HepG2 (cell line): ENCODE results near the gene CDKN3. TPM values are rescaled to one million over a fixed set of nuclear protein-coding genes. Genes with fewer than 3 reads are reported as not detected.
A peak's percentile ranks its signal among the peaks of the same experiment; 100 is the strongest.

Experiments used
- ARNTL ChIP-seq: sonication (generic); formaldehyde crosslinking; IDR thresholded peaks from 2 replicates; pipeline ENCODE4 v1.4.0; 2020; ENCODE audit warnings: mild to moderate bottlenecking, missing genetic modification reagents
- CENPT ChIP-seq: sonication (generic); formaldehyde crosslinking; IDR thresholded peaks from 2 replicates; pipeline ENCODE4 v1.8.0; 2022; ENCODE audit warnings: low read depth, mild to moderate bottlenecking, moderate library complexity, missing genetic modification reagents
- CREB1 ChIP-seq, 2 experiments: fragments of 450-650 bp in 1 of 2; IDR thresholded peaks; 2 replicates each; pipeline ENCODE4 v1.6.1; 2016 to 2017; ENCODE audit warnings: control low read depth in 1 of 2, mild to moderate bottlenecking in 1 of 2, missing compliant biosample characterization in 1 of 2, missing genetic modification characterization in 1 of 2
- JARID2 ChIP-seq: sonication (generic); formaldehyde crosslinking; IDR thresholded peaks from 2 replicates; pipeline ENCODE4 v1.8.1; 2023; ENCODE audit warnings: missing genetic modification reagents, inconsistent platforms; ENCODE audit not compliant: insufficient replicate concordance
- KAT8 ChIP-seq: IDR thresholded peaks from 2 replicates; pipeline ENCODE4 v1.6.1; 2016; ENCODE audit warnings: missing genetic modification reagents, missing compliant biosample characterization
- KDM4B ChIP-seq: sonication (generic); formaldehyde crosslinking; IDR thresholded peaks from 2 replicates; pipeline ENCODE4 v1.4.0; 2020; ENCODE audit warnings: missing genetic modification reagents
- KIAA2018 ChIP-seq: sonication (generic); formaldehyde crosslinking; IDR thresholded peaks from 2 replicates; pipeline ENCODE4 v1.5.0; 2020; ENCODE audit warnings: mild to moderate bottlenecking, missing genetic modification reagents, borderline replicate concordance
- MBD4 ChIP-seq: IDR thresholded peaks from 2 replicates; pipeline ENCODE4 v1.6.1; 2012; ENCODE audit warnings: low read length, inconsistent platforms, borderline replicate concordance
- NFE2L2 ChIP-seq: fragments of 150-350 bp; IDR thresholded peaks from 2 replicates; pipeline ENCODE4 v1.6.1; 2014; ENCODE audit warnings: low read length
- NFYC ChIP-seq: IDR thresholded peaks from 2 replicates; pipeline ENCODE4 v1.6.1; 2016; ENCODE audit warnings: missing genetic modification reagents, missing compliant biosample characterization
- RAD51 ChIP-seq: fragments of 450-650 bp; IDR thresholded peaks from 2 replicates; pipeline ENCODE4 v1.6.1; 2016; ENCODE audit warnings: borderline replicate concordance
- RNF2 ChIP-seq: fragments of 450-650 bp; conservative IDR thresholded peaks from 2 replicates; pipeline ENCODE4 v1.6.1; 2016; ENCODE audit warnings: low read depth
- SSRP1 ChIP-seq: IDR thresholded peaks from 2 replicates; pipeline ENCODE4 v1.6.1; 2016; ENCODE audit warnings: control low read depth
- TBX3 ChIP-seq: fragments of 450-650 bp; IDR thresholded peaks from 2 replicates; pipeline ENCODE4 v1.6.1; 2017; ENCODE audit warnings: antibody characterized with exemption, mild to moderate bottlenecking, inconsistent platforms, borderline replicate concordance
- ZNF678 ChIP-seq: sonication (generic); formaldehyde crosslinking; IDR thresholded peaks from 2 replicates; pipeline ENCODE4 v1.4.0; 2020; ENCODE audit warnings: mild to moderate bottlenecking, missing genetic modification reagents
- ZNF703 ChIP-seq: sonication (generic); formaldehyde crosslinking; IDR thresholded peaks from 2 replicates; pipeline ENCODE4 v1.5.1; 2020; ENCODE audit warnings: missing genetic modification reagents, mild to moderate bottlenecking, moderate library complexity, borderline replicate concordance
- polyA plus RNA-seq, 8 experiments: library from polyadenylated mRNA; depleted of rRNA in 3 of 8; stranded (reverse) in 7 of 8; unstranded in 1 of 8; fragments of >200 nt; fragmentation: Illumina TruSeq in 4 of 8; extraction: Trizol in 4 of 8; gene quantifications; 2 replicates each; pipeline versions ENCODE4 v1.2.1 to v1.2.3, GENCODE V29; 2011 to 2016; ENCODE audit warnings: low read depth in 4 of 8, missing spikeins in 1 of 8, mixed read lengths in 1 of 8; ENCODE audit not compliant: insufficient read depth in 1 of 8
- total RNA-seq, 5 experiments: library from RNA; depleted of rRNA; stranded (reverse); fragments of >200 nt; fragmentation: Illumina TruSeq; extraction: Trizol; gene quantifications; 2 replicates each; pipeline ENCODE4 v1.2.3, GENCODE V29; 2016; ENCODE audit warnings: low read depth in 1 of 5
- TF ChIP-seq, protein P1 (sequence below): sonication (generic); formaldehyde crosslinking; conservative IDR thresholded peaks from 2 replicates; pipeline ENCODE4 v1.8.1; 2023; ENCODE audit warnings: missing genetic modification reagents
- TF ChIP-seq, protein P2 (sequence below): sonication (generic); formaldehyde crosslinking; IDR thresholded peaks from 2 replicates; pipeline ENCODE4 v1.4.0; 2020; ENCODE audit warnings: mild to moderate bottlenecking, missing genetic modification reagents
- TF ChIP-seq, protein P3 (sequence below): sonication (generic); formaldehyde crosslinking; IDR thresholded peaks from 2 replicates; pipeline ENCODE4 v1.8.1; 2023; ENCODE audit warnings: mild to moderate bottlenecking, missing genetic modification reagents

Gene CDKN3
- total and polyA plus RNA-seq, 2 of the 13 experiments (the other 11 are each of a cell fraction or from before 2014, with no cell fraction given) = 63.0 to 88.9 TPM

DNA sequence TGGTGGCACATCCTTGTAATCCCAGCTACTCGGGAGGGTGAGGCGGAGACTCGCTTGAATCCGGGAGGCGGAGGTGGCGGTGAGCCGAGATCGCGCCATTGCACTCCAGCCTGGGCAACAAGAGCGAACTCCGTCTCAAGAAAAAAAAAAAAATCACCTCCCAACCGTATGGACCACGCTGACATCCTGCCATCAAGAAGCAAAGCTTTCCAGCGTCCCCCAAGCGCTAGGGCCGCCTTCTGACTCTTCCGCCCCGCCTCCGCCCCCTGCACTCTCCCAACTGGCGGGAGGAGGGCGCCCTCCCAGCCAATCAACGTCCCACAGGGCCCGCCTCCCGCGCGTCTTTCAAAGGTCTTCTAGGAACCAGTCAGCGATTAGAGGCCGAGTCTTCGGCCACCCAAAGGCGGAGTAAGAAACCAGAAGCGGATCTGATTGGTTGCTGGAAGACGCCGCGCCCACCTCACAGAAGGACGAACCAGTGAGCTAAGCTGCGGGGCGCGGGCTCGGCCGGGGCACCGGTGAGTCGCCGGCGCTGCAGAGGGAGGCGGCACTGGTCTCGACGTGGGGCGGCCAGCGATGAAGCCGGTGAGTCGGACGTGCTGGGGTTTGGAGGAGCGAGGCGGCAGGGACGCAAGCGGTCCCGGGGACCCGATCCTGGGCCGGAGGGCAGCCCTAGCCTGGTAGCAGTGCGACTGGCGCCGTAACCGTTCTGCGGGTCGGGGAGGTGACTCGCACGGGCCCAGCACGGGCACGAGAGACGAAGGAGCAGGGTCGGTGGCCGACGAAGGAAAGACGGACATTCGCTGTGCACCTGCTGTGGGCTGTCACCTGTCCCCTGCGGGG, at the start of gene CDKN3 (continued):
- TF ChIP-seq KIAA2018 (CRISPR knock-in tag) (no peak), CREB1 (IDR thresholded peaks at IDR 0.05) (peak; percentile 82), CREB1 (CRISPR knock-in tag; IDR thresholded peaks at IDR 0.05) (peak; percentile 85), ARNTL (CRISPR knock-in tag) (no peak), MBD4 (no peak), KAT8 (peak; percentile 61), KDM4B (CRISPR knock-in tag) (peak; percentile 22; the same call in 1 of the 2 replicates), SSRP1 (CRISPR knock-in tag) (no peak), RAD51 (no peak), NFYC (CRISPR knock-in tag) (peak; percentile 98), TBX3 (no peak), ZNF678 (CRISPR knock-in tag) (peak; percentile 63; the same call in 1 of the 2 replicates), NFE2L2 (no peak), ZNF703 (CRISPR knock-in tag) (no peak; the same call in 1 of the 2 replicates), JARID2 (CRISPR knock-in tag) (no peak), RNF2 (peak; percentile 56), CENPT (CRISPR knock-in tag) (peak; percentile 36; the same call in 1 of the 2 replicates)
- TF ChIP-seq, protein P1, sequence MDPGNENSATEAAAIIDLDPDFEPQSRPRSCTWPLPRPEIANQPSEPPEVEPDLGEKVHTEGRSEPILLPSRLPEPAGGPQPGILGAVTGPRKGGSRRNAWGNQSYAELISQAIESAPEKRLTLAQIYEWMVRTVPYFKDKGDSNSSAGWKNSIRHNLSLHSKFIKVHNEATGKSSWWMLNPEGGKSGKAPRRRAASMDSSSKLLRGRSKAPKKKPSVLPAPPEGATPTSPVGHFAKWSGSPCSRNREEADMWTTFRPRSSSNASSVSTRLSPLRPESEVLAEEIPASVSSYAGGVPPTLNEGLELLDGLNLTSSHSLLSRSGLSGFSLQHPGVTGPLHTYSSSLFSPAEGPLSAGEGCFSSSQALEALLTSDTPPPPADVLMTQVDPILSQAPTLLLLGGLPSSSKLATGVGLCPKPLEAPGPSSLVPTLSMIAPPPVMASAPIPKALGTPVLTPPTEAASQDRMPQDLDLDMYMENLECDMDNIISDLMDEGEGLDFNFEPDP (CRISPR knock-in tag) = no peak
- TF ChIP-seq, protein P2, sequence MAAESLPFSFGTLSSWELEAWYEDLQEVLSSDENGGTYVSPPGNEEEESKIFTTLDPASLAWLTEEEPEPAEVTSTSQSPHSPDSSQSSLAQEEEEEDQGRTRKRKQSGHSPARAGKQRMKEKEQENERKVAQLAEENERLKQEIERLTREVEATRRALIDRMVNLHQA = no peak
- TF ChIP-seq, protein P3, sequence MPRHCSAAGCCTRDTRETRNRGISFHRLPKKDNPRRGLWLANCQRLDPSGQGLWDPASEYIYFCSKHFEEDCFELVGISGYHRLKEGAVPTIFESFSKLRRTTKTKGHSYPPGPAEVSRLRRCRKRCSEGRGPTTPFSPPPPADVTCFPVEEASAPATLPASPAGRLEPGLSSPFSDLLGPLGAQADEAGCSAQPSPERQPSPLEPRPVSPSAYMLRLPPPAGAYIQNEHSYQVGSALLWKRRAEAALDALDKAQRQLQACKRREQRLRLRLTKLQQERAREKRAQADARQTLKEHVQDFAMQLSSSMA (CRISPR knock-in tag) = no peak
